ENCODE results near the gene TAF1D. TPM values are rescaled to one million over a fixed set of nuclear protein-coding genes. Genes with fewer than 3 reads are reported as not detected.

Gene TAF1D
- total RNA-seq, 1 experiment from 2014 or later: 272 TPM

- no peak for DNase-seq
- Histone ChIP-seq H3K79me1 (ENCODE audit: insufficient read depth, low read depth, low read length, poor library complexity, severe bottlenecking) (no peaks in the 10 kb centered on the region), H3K4me2 (ENCODE audit: insufficient read depth, insufficient read length, low read length) (no peak overlapping the region), H2BK15ac (ENCODE audit: low read depth, low read length) (no peak overlapping the region), H3K18ac (ENCODE audit: insufficient read length, low read depth, low read length) (no peak overlapping the region), H2BK5ac (ENCODE audit: insufficient read length, low read length) (no peak overlapping the region), H2AFZ (ENCODE audit: low read length) (no peak overlapping the region), H2BK12ac (ENCODE audit: insufficient read length, low read depth, low read length) (no peak overlapping the region), H4K91ac (ENCODE audit: insufficient read length, low read depth, low read length) (no peak overlapping the region), H2AK5ac (ENCODE audit: insufficient read length, low read length) (no peak overlapping the region), H3K9ac (ENCODE audit: extremely low read depth, insufficient read length, low read length) (no peak overlapping the region), H2BK120ac (ENCODE audit: low read depth, low read length, poor library complexity, severe bottlenecking) (no peak overlapping the region), H3K27ac (ENCODE audit: insufficient read length, low read depth, low read length) (no peak overlapping the region), H3K4me1 (ENCODE audit: insufficient read depth, low read length) (no peaks in the 10 kb centered on the region), H4K5ac (ENCODE audit: insufficient read length, low read depth, low read length) (no peak overlapping the region), H3K23ac (ENCODE audit: insufficient read length, low read depth, low read length) (no peak overlapping the region), H3K23me2 (ENCODE audit: insufficient read length, low read depth, low read length, poor library complexity, severe bottlenecking) (no peaks in the 10 kb centered on the region), H3K9me3 (ENCODE audit: control insufficient read depth, low read depth, low read length) (no peaks in the 10 kb centered on the region), H4K8ac (replicated peaks; ENCODE audit: insufficient read length, low read depth, low read length) (no peak overlapping the region), H3K27me3 (ENCODE audit: insufficient read depth, low read length) (no peaks in the 10 kb centered on the region), H4K20me1 (ENCODE audit: control insufficient read depth, insufficient read depth, insufficient read length) (no peaks in the 10 kb centered on the region), H3K14ac (ENCODE audit: insufficient read depth, low read length) (no peak overlapping the region), H3K56ac (ENCODE audit: insufficient read length, low read depth, low read length) (no peak overlapping the region), H3K79me2 (ENCODE audit: insufficient read depth, low read length) (no peaks in the 10 kb centered on the region), H2BK20ac (ENCODE audit: low read depth, low read length, poor library complexity, severe bottlenecking) (no peak overlapping the region), H3T11ph (ENCODE audit: low read length) (no peak overlapping the region), H3K4ac (ENCODE audit: low read depth, low read length) (no peak overlapping the region)
- H3K4me3 Mint-ChIP-seq: no peak overlapping the region
- WGBS (ENCODE audit: extremely low coverage, insufficient read length, low lambda C conversion rate): no CpG with 5 or more reads among the region's 7 CpGs
- H3K36me3 Mint-ChIP-seq (ENCODE audit: insufficient read depth in 1 of 3, low read depth in 3 of 3): peaks cover 36 to 62% (median 54%) of the 10 kb centered on the region in 3 experiments
- H3K27ac Mint-ChIP-seq: no peak overlapping the region
- TF ChIP-seq, protein P1, sequence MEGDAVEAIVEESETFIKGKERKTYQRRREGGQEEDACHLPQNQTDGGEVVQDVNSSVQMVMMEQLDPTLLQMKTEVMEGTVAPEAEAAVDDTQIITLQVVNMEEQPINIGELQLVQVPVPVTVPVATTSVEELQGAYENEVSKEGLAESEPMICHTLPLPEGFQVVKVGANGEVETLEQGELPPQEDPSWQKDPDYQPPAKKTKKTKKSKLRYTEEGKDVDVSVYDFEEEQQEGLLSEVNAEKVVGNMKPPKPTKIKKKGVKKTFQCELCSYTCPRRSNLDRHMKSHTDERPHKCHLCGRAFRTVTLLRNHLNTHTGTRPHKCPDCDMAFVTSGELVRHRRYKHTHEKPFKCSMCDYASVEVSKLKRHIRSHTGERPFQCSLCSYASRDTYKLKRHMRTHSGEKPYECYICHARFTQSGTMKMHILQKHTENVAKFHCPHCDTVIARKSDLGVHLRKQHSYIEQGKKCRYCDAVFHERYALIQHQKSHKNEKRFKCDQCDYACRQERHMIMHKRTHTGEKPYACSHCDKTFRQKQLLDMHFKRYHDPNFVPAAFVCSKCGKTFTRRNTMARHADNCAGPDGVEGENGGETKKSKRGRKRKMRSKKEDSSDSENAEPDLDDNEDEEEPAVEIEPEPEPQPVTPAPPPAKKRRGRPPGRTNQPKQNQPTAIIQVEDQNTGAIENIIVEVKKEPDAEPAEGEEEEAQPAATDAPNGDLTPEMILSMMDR (conservative IDR thresholded peaks at IDR 0.05): no peak
- no peaks in the 10 kb centered on the region for H3K9me3 Mint-ChIP-seq
- H3K4me1 Mint-ChIP-seq: peaks cover 4 to 7% of the 10 kb centered on the region in 2 experiments
- no peaks in the 10 kb centered on the region for H3K27me3 Mint-ChIP-seq (ENCODE audit: low read depth)
Measured at GRCh38 chr11:93720522-93720921, 20.8 kb downstream of the TAF1D start.
